T-helper 1 cell treated with Interleukin-12 subunit alpha and Interleukin-12 subunit beta and Interleukin-4 antibody, amounts not matched to agents 30 μg/mL and 1 μg/mL, for 36 hours (primary cell): ENCODE results near the gene NOL3.
"Not testable (repeated sequence)": the region's sequence is repeated elsewhere in the genome, so short reads cannot be mapped to it uniquely, and the experiment has no call there.

ENCODE experiments used
- H3K27ac Mint-ChIP-seq: one replicate; pipeline ENCODE4 v1.8.0; 2021; ENCODE audit warnings: mild to moderate bottlenecking, mixed read lengths
- H3K27me3 Mint-ChIP-seq: one replicate; pipeline ENCODE4 v1.8.0; 2021; ENCODE audit warnings: low read depth, mixed read lengths
- H3K36me3 Mint-ChIP-seq: one replicate; pipeline ENCODE4 v1.8.0; 2021; ENCODE audit warnings: low read depth, mixed read lengths
- H3K4me1 Mint-ChIP-seq: one replicate; pipeline ENCODE4 v1.8.0; 2021; ENCODE audit warnings: low read depth, mixed read lengths
- H3K4me3 Mint-ChIP-seq: one replicate; pipeline ENCODE4 v1.8.0; 2021; ENCODE audit warnings: mild to moderate bottlenecking, moderate library complexity, mixed read lengths
- H3K9me3 Mint-ChIP-seq: one replicate; pipeline ENCODE4 v1.8.0; 2021; ENCODE audit warnings: mixed read lengths

The NOL3 gene

DNA sequence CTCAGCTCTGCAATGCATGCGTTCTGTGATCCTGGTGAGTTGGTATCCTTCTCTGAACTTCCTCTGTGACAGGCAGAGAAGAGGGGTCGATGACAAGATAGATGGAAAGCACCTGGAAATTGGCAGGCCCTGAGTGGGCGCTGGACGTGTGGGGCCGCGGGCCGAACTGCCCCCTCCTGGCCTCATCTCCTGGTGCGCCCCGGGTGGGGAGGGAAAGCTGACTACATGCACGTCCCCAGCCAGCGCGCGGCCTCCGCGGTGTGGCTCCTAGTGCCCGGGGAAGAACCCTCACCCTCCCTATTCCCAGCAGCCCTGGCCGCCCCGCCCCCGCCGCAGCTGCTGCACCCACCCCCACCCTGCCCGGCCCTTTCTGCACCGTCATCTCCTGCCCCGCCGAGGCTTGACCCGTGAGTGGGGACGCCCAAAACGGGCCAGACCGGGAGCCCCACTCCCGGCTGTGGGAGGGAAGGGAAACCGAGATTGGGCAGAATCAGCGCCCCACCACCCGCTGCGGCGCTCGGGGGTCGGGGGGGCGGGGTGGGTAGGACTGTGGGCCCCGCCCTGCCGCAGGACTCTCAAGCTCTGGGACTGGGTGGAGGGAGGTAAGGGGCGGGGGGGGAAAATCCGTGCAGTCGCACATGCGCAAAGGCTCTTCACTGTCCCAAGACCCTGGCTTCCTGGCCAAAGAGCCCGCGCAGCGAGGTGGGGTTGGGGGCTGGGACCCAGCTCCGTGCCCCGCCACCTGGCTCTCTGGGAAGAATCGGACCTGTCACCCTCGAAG is at the start of gene NOL3:
Gene NOL3 (plus strand): TSS at position 371 of the 781 bp plus-strand sequence.
- H3K36me3 Mint-ChIP-seq: peaks cover 30% of the 10 kb centered on the region
- peak within 1 kb of the TSS; percentile 94 for H3K27ac Mint-ChIP-seq
- H3K27me3 Mint-ChIP-seq: peaks cover 10% of the 10 kb centered on the region
- peak within 1 kb of the TSS; percentile 91 for H3K4me3 Mint-ChIP-seq
- H3K4me1 Mint-ChIP-seq: peaks cover 54% of the 10 kb centered on the region
- H3K9me3 Mint-ChIP-seq: no peaks in the 10 kb centered on the region

GRCh38 chr16:67122799-67123198 is 47.5 kb upstream of the NOL3 start:
- H3K27ac Mint-ChIP-seq, H3K4me3 Mint-ChIP-seq: not testable (repeated sequence)
- peaks cover 16% of the 10 kb centered on the region for H3K36me3 Mint-ChIP-seq

GRCh38 chr16:67128417-67128816 is 41.9 kb upstream of the NOL3 start:
- no peak overlapping the region for H3K27ac Mint-ChIP-seq
- H3K36me3 Mint-ChIP-seq: peaks cover 22% of the 10 kb centered on the region
- peaks cover 2% of the 10 kb centered on the region for H3K4me1 Mint-ChIP-seq
- no peaks in the 10 kb centered on the region for H3K9me3 Mint-ChIP-seq
- no peak overlapping the region for H3K4me3 Mint-ChIP-seq
- H3K27me3 Mint-ChIP-seq: no peaks in the 10 kb centered on the region

More at GRCh38 chr16:67122799-67123198, 47.5 kb upstream of the NOL3 start:
- not testable (repeated sequence) for H3K27me3 Mint-ChIP-seq, H3K4me1 Mint-ChIP-seq, H3K9me3 Mint-ChIP-seq

GRCh38 chr16:67128887-67129286 is 41.5 kb upstream of the NOL3 start:
- H3K4me1 Mint-ChIP-seq: peaks cover 2% of the 10 kb centered on the region
- peaks cover 18% of the 10 kb centered on the region for H3K36me3 Mint-ChIP-seq
- H3K9me3 Mint-ChIP-seq: no peaks in the 10 kb centered on the region
- no peak overlapping the region for H3K27ac Mint-ChIP-seq
- H3K4me3 Mint-ChIP-seq: no peak overlapping the region
- no peaks in the 10 kb centered on the region for H3K27me3 Mint-ChIP-seq

- Mint-ChIP-seq H3K27me3 (no peaks in the 10 kb centered on the region), H3K27ac (no peak overlapping the region), H3K9me3 (no peaks in the 10 kb centered on the region), H3K36me3 (peaks cover 19% of the 10 kb centered on the region), H3K4me1 (peaks cover 2% of the 10 kb centered on the region), H3K4me3 (no peak overlapping the region)
Observed at GRCh38 chr16:67129422-67129821, 40.9 kb upstream of the NOL3 start.

DNA sequence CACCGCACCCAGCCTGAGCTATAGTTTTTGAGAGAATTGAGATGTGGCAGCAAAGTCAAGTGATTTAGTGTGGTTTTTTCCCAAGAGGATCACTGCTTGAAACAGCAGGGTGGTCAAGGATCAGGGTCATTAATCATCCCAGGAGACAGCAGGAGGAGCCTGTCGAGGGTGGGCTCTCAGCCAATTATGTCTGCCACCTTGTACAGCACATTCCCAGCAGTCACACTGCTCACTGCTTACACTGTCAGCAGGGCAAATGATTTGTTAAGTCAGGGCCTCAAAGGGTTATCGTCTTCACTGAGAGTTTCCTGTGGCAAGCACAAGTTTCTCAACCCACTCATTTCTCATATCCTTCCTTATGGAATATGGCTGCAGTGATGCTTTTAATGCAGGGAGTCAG is 32.7 kb upstream of the NOL3 start:
- Mint-ChIP-seq H3K27me3 (no peaks in the 10 kb centered on the region), H3K4me3 (no peak overlapping the region), H3K4me1 (no peaks in the 10 kb centered on the region), H3K9me3 (no peaks in the 10 kb centered on the region), H3K27ac (no peak overlapping the region), H3K36me3 (peaks cover 31% of the 10 kb centered on the region)

GRCh38 chr16:67141391-67141790 is 28.9 kb upstream of the NOL3 start:
- Mint-ChIP-seq H3K27me3 (no peaks in the 10 kb centered on the region), H3K9me3 (no peaks in the 10 kb centered on the region), H3K36me3 (peaks cover 30% of the 10 kb centered on the region), H3K27ac (no peak overlapping the region), H3K4me3 (no peak overlapping the region), H3K4me1 (no peaks in the 10 kb centered on the region)

DNA sequence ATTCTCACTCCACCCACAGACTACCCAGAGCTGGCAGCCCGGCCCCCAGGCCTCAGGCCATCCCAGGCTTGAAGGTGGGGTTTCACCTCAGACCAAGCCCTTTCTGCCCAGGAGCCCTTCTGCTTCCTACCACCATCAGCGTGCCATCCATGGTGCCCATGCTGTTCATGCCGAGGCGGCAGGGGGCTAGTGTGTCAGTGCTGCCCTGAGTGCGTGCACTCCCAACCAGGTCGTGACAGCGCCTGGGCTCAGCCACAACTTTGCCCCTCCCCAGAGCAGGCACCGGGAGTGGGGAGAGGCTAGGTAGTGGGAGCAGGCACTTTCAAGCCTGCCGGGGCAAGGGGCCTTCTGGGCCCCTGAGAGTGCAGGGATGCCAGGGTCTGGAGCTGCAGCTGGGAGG is 28.0 kb upstream of the NOL3 start:
- Mint-ChIP-seq H3K27me3 (no peaks in the 10 kb centered on the region), H3K4me1 (no peaks in the 10 kb centered on the region), H3K9me3 (no peaks in the 10 kb centered on the region), H3K4me3 (no peak overlapping the region), H3K36me3 (peaks cover 33% of the 10 kb centered on the region), H3K27ac (no peak overlapping the region)

- H3K27ac Mint-ChIP-seq: no peak overlapping the region
- H3K36me3 Mint-ChIP-seq: peaks cover 40% of the 10 kb centered on the region
- H3K9me3 Mint-ChIP-seq: no peaks in the 10 kb centered on the region
- no peak overlapping the region for H3K4me3 Mint-ChIP-seq
- H3K4me1 Mint-ChIP-seq: peaks cover 2% of the 10 kb centered on the region
- H3K27me3 Mint-ChIP-seq: no peaks in the 10 kb centered on the region
Observed at GRCh38 chr16:67144943-67145342, 25.4 kb upstream of the NOL3 start.

DNA sequence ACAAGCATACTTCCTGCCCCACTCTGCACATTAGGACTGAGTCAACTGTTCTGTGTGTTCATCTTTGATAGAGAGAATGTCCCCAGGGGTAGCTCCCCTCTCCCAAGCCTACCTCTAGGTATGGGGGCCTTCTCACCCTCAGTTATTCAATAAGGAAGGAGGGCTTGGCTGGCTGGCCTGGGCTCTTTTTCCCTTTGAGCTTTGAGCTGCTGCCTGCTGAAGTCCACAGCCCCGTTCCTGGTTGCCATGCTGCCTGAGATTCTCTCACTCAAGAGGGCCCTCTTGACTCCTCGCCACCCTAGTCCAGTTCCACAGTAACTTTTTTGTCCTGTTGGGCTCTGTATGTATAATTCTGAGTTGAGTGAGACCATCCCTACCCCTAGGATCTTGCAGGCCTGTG is 24.6 kb upstream of the NOL3 start:
- peak overlapping the region; percentile 31 for H3K27ac Mint-ChIP-seq
- no peak overlapping the region for H3K4me3 Mint-ChIP-seq
- no peaks in the 10 kb centered on the region for H3K27me3 Mint-ChIP-seq
- H3K4me1 Mint-ChIP-seq: peaks cover 2% of the 10 kb centered on the region
- H3K9me3 Mint-ChIP-seq: no peaks in the 10 kb centered on the region
- peaks cover 33% of the 10 kb centered on the region for H3K36me3 Mint-ChIP-seq

- no peak overlapping the region for H3K27ac Mint-ChIP-seq
- no peaks in the 10 kb centered on the region for H3K9me3 Mint-ChIP-seq
- no peaks in the 10 kb centered on the region for H3K27me3 Mint-ChIP-seq
- H3K4me1 Mint-ChIP-seq: peaks cover 9% of the 10 kb centered on the region
- peaks cover 28% of the 10 kb centered on the region for H3K36me3 Mint-ChIP-seq
- no peak overlapping the region for H3K4me3 Mint-ChIP-seq
Observed at GRCh38 chr16:67146523-67147357, 23.6 kb upstream of the NOL3 start.

- peaks cover 13% of the 10 kb centered on the region for H3K4me1 Mint-ChIP-seq
- no peaks in the 10 kb centered on the region for H3K27me3 Mint-ChIP-seq
- H3K36me3 Mint-ChIP-seq: peaks cover 27% of the 10 kb centered on the region
- no peak overlapping the region for H3K4me3 Mint-ChIP-seq
- no peaks in the 10 kb centered on the region for H3K9me3 Mint-ChIP-seq
- H3K27ac Mint-ChIP-seq: no peak overlapping the region
Observed at GRCh38 chr16:67147437-67148140, 22.7 kb upstream of the NOL3 start.

DNA sequence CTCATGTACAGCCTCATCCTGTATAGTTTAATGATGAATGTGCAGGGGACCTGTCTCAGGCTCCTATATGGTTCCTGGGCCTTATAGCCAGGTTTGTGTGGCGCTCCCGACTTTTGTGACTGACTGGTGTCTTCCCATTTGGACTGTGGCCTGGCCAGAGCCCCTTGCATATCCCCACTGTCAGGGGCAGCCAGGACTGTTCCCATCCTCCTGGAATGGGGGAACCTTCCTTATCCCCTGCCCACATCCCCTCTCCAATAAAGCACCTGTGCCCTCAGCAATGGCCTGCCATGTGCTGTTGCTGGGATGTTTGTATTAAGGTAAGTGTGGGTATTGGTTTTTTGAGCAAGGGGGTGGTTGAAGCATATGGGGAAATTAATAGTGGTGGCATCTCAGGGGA is 22.1 kb upstream of the NOL3 start:
- peaks cover 19% of the 10 kb centered on the region for H3K4me1 Mint-ChIP-seq
- H3K27me3 Mint-ChIP-seq: no peaks in the 10 kb centered on the region
- no peaks in the 10 kb centered on the region for H3K9me3 Mint-ChIP-seq
- peak overlapping the region; percentile 46 for H3K4me3 Mint-ChIP-seq
- H3K36me3 Mint-ChIP-seq: peaks cover 30% of the 10 kb centered on the region
- H3K27ac Mint-ChIP-seq: no peak overlapping the region

GRCh38 chr16:67148656-67149275 is 21.6 kb upstream of the NOL3 start:
- H3K9me3 Mint-ChIP-seq: no peaks in the 10 kb centered on the region
- no peaks in the 10 kb centered on the region for H3K27me3 Mint-ChIP-seq
- H3K4me3 Mint-ChIP-seq: peak overlapping the region; percentile 46
- no peak overlapping the region for H3K27ac Mint-ChIP-seq
- peaks cover 22% of the 10 kb centered on the region for H3K4me1 Mint-ChIP-seq
- H3K36me3 Mint-ChIP-seq: peaks cover 29% of the 10 kb centered on the region
